Natural killer cell (primary cell): ENCODE results near the gene MIS12. TPM values are rescaled to one million over a fixed set of nuclear protein-coding genes. Genes with fewer than 3 reads are reported as not detected.

Experiments used
- ATAC-seq, 3 donors: fragments of 150-1000 bp in 2 of 3; fragments of 200-7000 bp in 1 of 3; cut with Tn5 transposase; 1 replicate in 1 of 3; 2 replicates in 2 of 3; pipeline ENCODE4 v1.10.0; 2021; ENCODE audit warnings: mild to moderate bottlenecking in 2 of 3, moderate library complexity in 2 of 3
- DNase-seq, 2 donors: peaks; one replicate each; pipeline versions ENCODE4 v3.0.0 to v3.0.0-alpha.2; 2013 to 2021; ENCODE audit warnings: mixed read lengths in 1 of 2
- H3K27ac ChIP-seq: one replicate; pipeline ENCODE4 v1.5.1; 2013; ENCODE audit warnings: mild to moderate bottlenecking, low read length
- H3K27me3 ChIP-seq: one replicate; pipeline ENCODE4 v1.6.1; 2013; ENCODE audit warnings: low read length; ENCODE audit not compliant: control insufficient read depth, insufficient read depth
- H3K36me3 ChIP-seq: one replicate; pipeline ENCODE4 v1.6.1; 2013; ENCODE audit warnings: low read length; ENCODE audit not compliant: control insufficient read depth, insufficient read depth
- H3K4me1 ChIP-seq: one replicate; pipeline ENCODE4 v1.6.1; 2013; ENCODE audit warnings: low read length; ENCODE audit not compliant: control insufficient read depth, insufficient read depth
- H3K4me3 ChIP-seq: one replicate; pipeline ENCODE4 v1.5.1; 2013; ENCODE audit warnings: low read length
- H3K9me3 ChIP-seq: one replicate; pipeline ENCODE4 v1.6.1; 2013; ENCODE audit warnings: low read length; ENCODE audit not compliant: control insufficient read depth, insufficient read depth
- H3K27ac Mint-ChIP-seq, 2 donors: one replicate each; pipeline ENCODE4 v1.8.0; 2022; ENCODE audit warnings: mild to moderate bottlenecking in 2 of 2, mixed read lengths in 2 of 2, moderate library complexity in 1 of 2
- H3K27me3 Mint-ChIP-seq, 2 donors: one replicate each; pipeline ENCODE4 v1.8.0; 2022; ENCODE audit warnings: low read depth in 2 of 2, mixed read lengths in 2 of 2
- H3K36me3 Mint-ChIP-seq: one replicate; pipeline ENCODE4 v1.8.0; 2022; ENCODE audit warnings: mixed read lengths
- H3K4me1 Mint-ChIP-seq, 2 donors: one replicate each; pipeline ENCODE4 v1.8.0; 2022; ENCODE audit warnings: mixed read lengths in 2 of 2
- H3K4me3 Mint-ChIP-seq: one replicate; pipeline ENCODE4 v1.8.0; 2022; ENCODE audit warnings: mild to moderate bottlenecking, moderate library complexity, mixed read lengths
- H3K9me3 Mint-ChIP-seq, 2 donors: one replicate each; pipeline ENCODE4 v1.8.0; 2022; ENCODE audit warnings: mixed read lengths in 2 of 2
- CTCF ChIP-seq: fragments of 200-600 bp; IDR thresholded peaks from one replicate; pipeline ENCODE4 v1.8.0; 2022; ENCODE audit warnings: antibody characterized with exemption
- WGBS: methylation state at CpG from one replicate; pipeline ENCODE4 v1.1.7; 2013; ENCODE audit warnings: missing lambda C conversion rate; ENCODE audit not compliant: insufficient coverage; 5-methylcytosine and 5-hydroxymethylcytosine counted together
- intact Hi-C: fragments of 100-400 bp; cut with micrococcal nuclease; formaldehyde crosslinking; loops from one replicate; pipeline ENCODE4 v1.14.2; 2022
- total RNA-seq, 4 donors: library from RNA; stranded (reverse); fragments of 120-200 nt in 1 of 4; gene quantifications; one replicate each; pipeline versions ENCODE4 v1.2.3 to v1.2.4, GENCODE V29; 2013 to 2022

The MIS12 gene
- total RNA-seq, 3 donors from 2014 or later (not counting 1 experiment from before 2014, with no cell fraction given), result 26.8 to 35.3 (median 29.3) TPM

- Mint-ChIP-seq H3K4me1 (peaks cover 30 to 38% of the 10 kb centered on the region in 2 donors), H3K27me3 (no peaks in the 10 kb centered on the region), H3K9me3 (no peaks in the 10 kb centered on the region), H3K36me3 (no peaks in the 10 kb centered on the region), H3K4me3 (peak overlapping the region; percentile 51), H3K27ac (peak overlapping the region; percentile 7 to 29)
- peaks cover 22% of the 10 kb centered on the region for H3K4me1 ChIP-seq
- no peak overlapping the region for H3K27ac ChIP-seq
- no peaks in the 10 kb centered on the region for H3K27me3 ChIP-seq
- ATAC-seq, result peak; percentile 15 to 38 (median 19)
- no peak for TF ChIP-seq CTCF
- intact Hi-C loops, result loop anchor here (2.0 kb wide), 1 partner anchor 19 kb away; the partner anchor contains the start of genes DERL2 and MIS12
- peak overlapping the region; percentile 82 for H3K4me3 ChIP-seq
- peak in 1 of 2 donors; percentile 43 for DNase-seq
- peaks cover 4% of the 10 kb centered on the region for H3K36me3 ChIP-seq
- under 1% methylated on average over 17 of the region's 17 CpGs for WGBS
- H3K9me3 ChIP-seq, result no peaks in the 10 kb centered on the region
Measured at GRCh38 chr17:5468075-5468473, 18.3 kb upstream of the MIS12 start.

GRCh38 chr17:5472511-5472910, 13.9 kb upstream of the MIS12 start:
- TF ChIP-seq CTCF, result no peak
- H3K9me3 Mint-ChIP-seq, result no peaks in the 10 kb centered on the region
- no peaks in the 10 kb centered on the region for H3K27me3 ChIP-seq
- no peak overlapping the region for H3K27ac Mint-ChIP-seq
- no peak overlapping the region for H3K4me3 ChIP-seq
- peaks cover 11% of the 10 kb centered on the region for H3K36me3 Mint-ChIP-seq
- peaks cover 18 to 19% of the 10 kb centered on the region in 2 donors for H3K4me1 Mint-ChIP-seq
- intact Hi-C loops, result no loop called here
- peaks cover 17% of the 10 kb centered on the region for H3K4me1 ChIP-seq
- no peak overlapping the region for H3K4me3 Mint-ChIP-seq
- 100% methylated on average over 3 of the region's 3 CpGs for WGBS
- H3K36me3 ChIP-seq, result peaks cover 35% of the 10 kb centered on the region
- no peaks in the 10 kb centered on the region for H3K9me3 ChIP-seq
- no peak for ATAC-seq
- no peak overlapping the region for H3K27ac ChIP-seq
- no peak for DNase-seq
- no peaks in the 10 kb centered on the region for H3K27me3 Mint-ChIP-seq

GRCh38 chr17:5473906-5474305, 12.5 kb upstream of the MIS12 start:
- Histone ChIP-seq H3K27me3 (no peaks in the 10 kb centered on the region), H3K9me3 (no peaks in the 10 kb centered on the region), H3K36me3 (peaks cover 49% of the 10 kb centered on the region), H3K4me3 (no peak overlapping the region), H3K4me1 (peaks cover 5% of the 10 kb centered on the region), H3K27ac (no peak overlapping the region)
- no peak for ATAC-seq
- intact Hi-C loops, result no loop called here
- Mint-ChIP-seq H3K36me3 (peaks cover 11% of the 10 kb centered on the region), H3K9me3 (no peaks in the 10 kb centered on the region), H3K4me3 (no peak overlapping the region), H3K4me1 (peaks cover 8 to 16% of the 10 kb centered on the region in 2 donors), H3K27ac (no peak overlapping the region), H3K27me3 (no peaks in the 10 kb centered on the region)
- 100% methylated on average over 1 of the region's 2 CpGs for WGBS
- TF ChIP-seq CTCF, result no peak
- no peak for DNase-seq

GRCh38 chr17:5478992-5479391, 7.4 kb upstream of the MIS12 start:
- no peak overlapping the region for H3K4me3 ChIP-seq
- H3K4me1 ChIP-seq, result no peaks in the 10 kb centered on the region
- intact Hi-C loops, result no loop called here
- H3K27ac Mint-ChIP-seq, result no peak overlapping the region
- H3K36me3 ChIP-seq, result peaks cover 73% of the 10 kb centered on the region
- no peaks in the 10 kb centered on the region for H3K27me3 ChIP-seq
- H3K27ac ChIP-seq, result no peak overlapping the region
- no peaks in the 10 kb centered on the region for H3K9me3 Mint-ChIP-seq
- no peak overlapping the region for H3K4me3 Mint-ChIP-seq
- H3K9me3 ChIP-seq, result no peaks in the 10 kb centered on the region
- DNase-seq (no peak), ATAC-seq (no peak)
- H3K4me1 Mint-ChIP-seq, result peaks cover 21 to 24% of the 10 kb centered on the region in 2 donors
- no peaks in the 10 kb centered on the region for H3K27me3 Mint-ChIP-seq
- TF ChIP-seq CTCF, result no peak
- H3K36me3 Mint-ChIP-seq, result peaks cover 21% of the 10 kb centered on the region
- 98% methylated on average over 4 of the region's 4 CpGs for WGBS
